ENCODE data around the gene KCTD17. TPM values are rescaled to one million over a fixed set of nuclear protein-coding genes. Genes with fewer than 3 reads are reported as not detected.

The KCTD17 gene
- total RNA-seq, 3 donors from 2014 or later, result 8.2 to 17.4 (median 11.1) TPM

GRCh38 chr22:37052386-37053309 lies 1.1 kb downstream of the KCTD17 start:
- Histone ChIP-seq H3K4me1 (no peaks in the 10 kb centered on the region), H3K4me3 (peak overlapping the region; percentile 66 to 94 (median 69)), H3K9me3 (no peaks in the 10 kb centered on the region), H3K27ac (no peak overlapping the region), H3K27me3 (no peaks in the 10 kb centered on the region), H3K36me3 (no peaks in the 10 kb centered on the region)
- DNase-seq (ENCODE audit: low spot score in 2 of 2), result no peak
- intact Hi-C loops (cut with DNase I; ENCODE audit: low total_unique reads), result no loop called here
- TF ChIP-seq, protein P1, sequence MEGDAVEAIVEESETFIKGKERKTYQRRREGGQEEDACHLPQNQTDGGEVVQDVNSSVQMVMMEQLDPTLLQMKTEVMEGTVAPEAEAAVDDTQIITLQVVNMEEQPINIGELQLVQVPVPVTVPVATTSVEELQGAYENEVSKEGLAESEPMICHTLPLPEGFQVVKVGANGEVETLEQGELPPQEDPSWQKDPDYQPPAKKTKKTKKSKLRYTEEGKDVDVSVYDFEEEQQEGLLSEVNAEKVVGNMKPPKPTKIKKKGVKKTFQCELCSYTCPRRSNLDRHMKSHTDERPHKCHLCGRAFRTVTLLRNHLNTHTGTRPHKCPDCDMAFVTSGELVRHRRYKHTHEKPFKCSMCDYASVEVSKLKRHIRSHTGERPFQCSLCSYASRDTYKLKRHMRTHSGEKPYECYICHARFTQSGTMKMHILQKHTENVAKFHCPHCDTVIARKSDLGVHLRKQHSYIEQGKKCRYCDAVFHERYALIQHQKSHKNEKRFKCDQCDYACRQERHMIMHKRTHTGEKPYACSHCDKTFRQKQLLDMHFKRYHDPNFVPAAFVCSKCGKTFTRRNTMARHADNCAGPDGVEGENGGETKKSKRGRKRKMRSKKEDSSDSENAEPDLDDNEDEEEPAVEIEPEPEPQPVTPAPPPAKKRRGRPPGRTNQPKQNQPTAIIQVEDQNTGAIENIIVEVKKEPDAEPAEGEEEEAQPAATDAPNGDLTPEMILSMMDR (IDR thresholded peaks at IDR 0.05), result no peak
- TF ChIP-seq POLR2A (IDR thresholded peaks at IDR 0.05), result no peak
- TF ChIP-seq POLR2AphosphoS5 (IDR thresholded peaks at IDR 0.05), result no peak

- Histone ChIP-seq H3K9me3 (no peaks in the 10 kb centered on the region), H3K27ac (no peak overlapping the region), H3K4me3 (no peak overlapping the region), H3K4me1 (no peaks in the 10 kb centered on the region), H3K27me3 (no peaks in the 10 kb centered on the region), H3K36me3 (no peaks in the 10 kb centered on the region)
- TF ChIP-seq POLR2AphosphoS5 (IDR thresholded peaks at IDR 0.05), result no peak
- TF ChIP-seq POLR2A (IDR thresholded peaks at IDR 0.05), result no peak
- TF ChIP-seq, protein P1 (IDR thresholded peaks at IDR 0.05), result no peak
- DNase-seq (ENCODE audit: low spot score in 2 of 2), result no peak
- intact Hi-C loops (cut with DNase I; ENCODE audit: low total_unique reads), result no loop called here
These were observed 1.9 kb downstream of the KCTD17 start for GRCh38 chr22:37053310-37054055.

- intact Hi-C loops (cut with DNase I; ENCODE audit: low total_unique reads), result no loop called here
- Histone ChIP-seq H3K9me3 (no peaks in the 10 kb centered on the region), H3K27me3 (no peaks in the 10 kb centered on the region), H3K4me3 (no peak overlapping the region), H3K4me1 (no peaks in the 10 kb centered on the region), H3K36me3 (no peaks in the 10 kb centered on the region), H3K27ac (no peak overlapping the region)
- DNase-seq (ENCODE audit: low spot score in 2 of 2), result no peak
- TF ChIP-seq, protein P1 (IDR thresholded peaks at IDR 0.05), result no peak
- no peak for TF ChIP-seq POLR2A (IDR thresholded peaks at IDR 0.05)
- TF ChIP-seq POLR2AphosphoS5 (IDR thresholded peaks at IDR 0.05), result no peak
These were observed 2.5 kb downstream of the KCTD17 start for GRCh38 chr22:37054056-37054395.

DNA sequence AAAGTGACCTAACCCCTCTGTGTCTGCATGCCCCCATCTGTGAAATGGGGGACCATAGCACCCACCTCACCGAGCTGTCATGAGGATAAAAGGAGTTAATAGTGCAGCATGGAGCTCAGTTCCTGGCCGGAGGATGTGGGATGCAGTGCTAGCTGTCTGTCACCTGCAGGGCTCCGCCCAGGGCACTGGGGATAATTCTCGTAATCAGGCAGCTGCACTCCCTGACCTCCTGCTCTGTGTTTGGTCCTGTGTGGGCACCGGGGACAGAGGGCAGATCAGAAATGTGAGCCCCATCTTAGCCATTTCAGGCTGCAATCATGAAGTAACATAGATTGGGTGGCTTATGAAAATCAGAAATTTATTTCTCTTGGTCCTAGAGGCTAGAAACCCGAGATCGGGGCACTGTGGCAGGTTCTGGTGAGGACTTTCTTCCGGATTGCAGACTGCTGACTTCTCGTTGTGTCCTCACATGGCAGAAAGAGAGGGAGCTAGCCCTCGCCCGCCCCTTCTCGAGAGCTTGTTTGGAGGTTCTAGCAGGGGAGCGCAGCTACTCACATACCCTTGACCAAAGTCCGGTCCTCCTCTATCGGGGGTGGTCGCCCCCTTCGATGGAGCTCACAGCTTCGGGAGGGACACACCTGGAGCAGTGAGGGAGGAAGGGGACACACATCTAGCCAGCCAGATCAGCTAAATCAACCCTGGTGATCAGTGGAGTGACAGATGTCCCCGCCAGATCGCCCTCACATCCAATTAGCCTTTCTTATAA lies 3.2 kb downstream of the KCTD17 start:
- H3K36me3 ChIP-seq, result no peaks in the 10 kb centered on the region
- TF ChIP-seq POLR2A (IDR thresholded peaks at IDR 0.05), result no peak
- TF ChIP-seq, protein P1 (IDR thresholded peaks at IDR 0.05), result no peak
- no peak overlapping the region for H3K27ac ChIP-seq
- no peaks in the 10 kb centered on the region for H3K9me3 ChIP-seq
- H3K27me3 ChIP-seq, result no peaks in the 10 kb centered on the region
- no peaks in the 10 kb centered on the region for H3K4me1 ChIP-seq
- intact Hi-C loops (cut with DNase I; ENCODE audit: low total_unique reads), result no loop called here
- no peak overlapping the region for H3K4me3 ChIP-seq
- no peak for DNase-seq (ENCODE audit: low spot score in 2 of 2)
